KMS-11 (cell line): Measurements from ENCODE around the gene TMEM156.

Experiments used
- H2AFZ ChIP-seq: fragments of 200-600 bp; sonication (generic); 2 replicates; pipeline ENCODE4 v1.6.1; 2016; ENCODE audit warnings: antibody characterized with exemption, mixed run types, low read depth
- H3K27ac ChIP-seq: fragments of 200-600 bp; sonication (generic); 2 replicates; pipeline ENCODE4 v1.6.1; 2016; ENCODE audit warnings: mild to moderate bottlenecking, mixed run types
- H3K27me3 ChIP-seq: fragments of 200-600 bp; sonication (generic); 2 replicates; pipeline ENCODE4 v1.6.1; 2017; ENCODE audit warnings: mild to moderate bottlenecking, low read depth, mixed run types, moderate library complexity; ENCODE audit not compliant: insufficient read depth
- H3K36me3 ChIP-seq: fragments of 200-600 bp; sonication (generic); 2 replicates; pipeline ENCODE4 v1.6.1; 2017; ENCODE audit warnings: mild to moderate bottlenecking, mixed run types; ENCODE audit not compliant: insufficient read depth
- H3K4me1 ChIP-seq: fragments of 200-600 bp; sonication (generic); 2 replicates; pipeline ENCODE4 v1.6.1; 2016; ENCODE audit warnings: mild to moderate bottlenecking, low read depth, mixed run types; ENCODE audit not compliant: poor library complexity, severe bottlenecking
- H3K4me2 ChIP-seq: fragments of 200-600 bp; sonication (generic); 2 replicates; pipeline ENCODE4 v1.7.0; 2016; ENCODE audit warnings: mild to moderate bottlenecking, mixed run types
- H3K4me3 ChIP-seq: fragments of 200-600 bp; sonication (generic); IDR thresholded peaks from 2 replicates; pipeline ENCODE4 v1.6.1; 2017; ENCODE audit warnings: low read depth, low read length, mixed read lengths; ENCODE audit not compliant: insufficient read depth
- H3K79me2 ChIP-seq: fragments of 200-600 bp; sonication (generic); 2 replicates; pipeline ENCODE4 v1.6.1; 2016; ENCODE audit warnings: low read depth, mixed run types; ENCODE audit not compliant: insufficient read depth
- H3K9ac ChIP-seq: fragments of 200-600 bp; sonication (generic); 2 replicates; pipeline ENCODE4 v1.6.1; 2016; ENCODE audit warnings: mild to moderate bottlenecking, mixed run types
- H4K20me1 ChIP-seq: fragments of 200-600 bp; sonication (generic); 2 replicates; pipeline ENCODE4 v1.6.1; 2016; ENCODE audit warnings: mild to moderate bottlenecking, mixed run types; ENCODE audit not compliant: insufficient read depth
- TF ChIP-seq, protein P1 (sequence below): fragments of 200-600 bp; sonication (generic); conservative IDR thresholded peaks from 2 replicates; pipeline ENCODE4 v1.6.1; 2017; ENCODE audit warnings: low read depth, mild to moderate bottlenecking, antibody characterized with exemption, low read length, moderate library complexity, mixed read lengths

Gene TMEM156

DNA sequence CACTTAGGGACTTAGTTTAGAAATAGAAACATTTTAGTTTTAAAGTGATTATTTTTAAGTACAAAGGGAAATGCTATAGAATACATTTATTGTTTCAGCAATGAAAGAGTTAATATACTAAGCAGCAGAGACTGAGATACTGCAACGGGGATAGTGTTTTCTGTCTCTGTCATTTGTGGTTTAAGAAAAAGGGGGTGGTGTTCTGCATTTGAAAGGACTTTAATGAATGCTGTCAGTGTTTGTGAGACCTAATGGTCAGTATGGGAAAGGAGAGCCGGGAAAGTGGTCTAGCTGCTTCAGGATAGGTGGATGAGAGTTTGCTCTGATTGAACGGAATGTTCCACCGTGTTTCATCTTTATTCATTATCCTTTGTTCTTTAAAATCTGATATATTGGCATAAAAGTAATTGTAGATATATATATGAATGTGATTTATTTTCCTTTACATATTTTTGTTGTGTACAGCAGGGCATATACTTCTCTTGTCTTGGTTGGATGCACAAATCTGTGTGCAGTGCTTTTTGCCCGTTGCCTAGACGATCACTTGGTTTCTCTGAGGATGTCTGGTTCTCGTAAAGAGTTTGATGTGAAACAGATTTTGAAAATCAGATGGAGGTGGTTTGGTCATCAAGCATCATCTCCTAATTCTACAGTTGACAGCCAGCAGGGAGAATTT, 30.0 kb upstream of the TMEM156 start, which contains the start of gene KLHL5:
Gene KLHL5, plus strand, starts transcription at position 139 of the 676 bp plus-strand sequence. Its CDS starts 421 bp downstream, at position 560.
- no peaks in the 10 kb centered on the region for H3K79me2 ChIP-seq
- TF ChIP-seq, protein P1, sequence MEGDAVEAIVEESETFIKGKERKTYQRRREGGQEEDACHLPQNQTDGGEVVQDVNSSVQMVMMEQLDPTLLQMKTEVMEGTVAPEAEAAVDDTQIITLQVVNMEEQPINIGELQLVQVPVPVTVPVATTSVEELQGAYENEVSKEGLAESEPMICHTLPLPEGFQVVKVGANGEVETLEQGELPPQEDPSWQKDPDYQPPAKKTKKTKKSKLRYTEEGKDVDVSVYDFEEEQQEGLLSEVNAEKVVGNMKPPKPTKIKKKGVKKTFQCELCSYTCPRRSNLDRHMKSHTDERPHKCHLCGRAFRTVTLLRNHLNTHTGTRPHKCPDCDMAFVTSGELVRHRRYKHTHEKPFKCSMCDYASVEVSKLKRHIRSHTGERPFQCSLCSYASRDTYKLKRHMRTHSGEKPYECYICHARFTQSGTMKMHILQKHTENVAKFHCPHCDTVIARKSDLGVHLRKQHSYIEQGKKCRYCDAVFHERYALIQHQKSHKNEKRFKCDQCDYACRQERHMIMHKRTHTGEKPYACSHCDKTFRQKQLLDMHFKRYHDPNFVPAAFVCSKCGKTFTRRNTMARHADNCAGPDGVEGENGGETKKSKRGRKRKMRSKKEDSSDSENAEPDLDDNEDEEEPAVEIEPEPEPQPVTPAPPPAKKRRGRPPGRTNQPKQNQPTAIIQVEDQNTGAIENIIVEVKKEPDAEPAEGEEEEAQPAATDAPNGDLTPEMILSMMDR: no peak
- no peak within 1 kb of the TSS for H3K4me2 ChIP-seq
- no peak within 1 kb of the TSS for H3K4me3 ChIP-seq
- no peaks in the 10 kb centered on the region for H3K27me3 ChIP-seq
- peaks cover 3% of the 10 kb centered on the region for H3K4me1 ChIP-seq
- H3K9ac ChIP-seq: no peak within 1 kb of the TSS
- H4K20me1 ChIP-seq: no peaks in the 10 kb centered on the region
- no peaks in the 10 kb centered on the region for H3K36me3 ChIP-seq
- no peak within 1 kb of the TSS for H2AFZ ChIP-seq
- H3K27ac ChIP-seq: no peak within 1 kb of the TSS

DNA sequence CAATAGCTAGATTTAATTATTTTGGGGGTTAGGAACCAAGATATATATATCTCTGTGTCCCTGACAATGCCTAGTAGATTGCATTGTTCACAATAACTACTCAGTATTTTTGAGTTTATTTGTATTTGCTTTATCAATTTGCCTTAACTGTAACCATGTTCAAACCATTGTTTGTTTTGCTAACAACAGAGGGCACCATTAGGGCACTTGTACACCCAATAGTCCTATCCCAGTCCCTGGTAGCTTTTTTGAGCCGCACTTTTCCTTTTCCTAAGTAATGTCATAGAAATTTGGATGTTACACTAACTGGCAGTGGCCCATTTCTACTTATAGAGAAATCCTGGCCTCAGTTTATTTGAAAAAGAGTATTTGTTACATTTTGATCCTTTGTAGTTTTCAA, 29.2 kb upstream of the TMEM156 start:
- TF ChIP-seq, protein P1: no peak
- Histone ChIP-seq H3K4me3 (no peak overlapping the region), H4K20me1 (no peaks in the 10 kb centered on the region)

DNA sequence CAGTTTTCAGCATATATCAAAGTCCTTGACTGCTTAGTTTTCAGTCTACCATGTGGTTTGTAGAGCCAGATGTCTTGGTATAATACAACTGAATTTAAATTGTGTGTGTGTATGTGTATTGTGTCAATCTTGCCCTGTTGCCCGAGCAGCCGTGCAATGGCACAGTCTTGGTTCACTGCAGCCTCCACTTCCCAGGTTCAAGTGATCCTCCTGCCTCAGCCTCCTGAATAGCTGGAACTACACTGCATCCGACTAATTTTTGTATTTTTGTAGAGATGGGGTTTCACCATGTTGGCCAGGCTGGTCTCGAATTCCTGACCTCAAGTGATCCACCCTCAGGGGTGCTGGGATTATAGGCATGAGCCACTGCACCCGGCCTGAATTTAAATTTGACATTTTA, 23.8 kb upstream of the TMEM156 start:
- Histone ChIP-seq H3K27me3 (no peaks in the 10 kb centered on the region), H3K27ac (no peak overlapping the region), H2AFZ (no peak overlapping the region), H3K79me2 (no peaks in the 10 kb centered on the region), H4K20me1 (no peaks in the 10 kb centered on the region), H3K4me1 (no peaks in the 10 kb centered on the region), H3K4me2 (no peak overlapping the region), H3K36me3 (no peaks in the 10 kb centered on the region), H3K9ac (no peak overlapping the region), H3K4me3 (no peak overlapping the region)
- TF ChIP-seq, protein P1: no peak

More for the DNA sequence above, 29.2 kb upstream of the TMEM156 start:
- H3K36me3 ChIP-seq: no peaks in the 10 kb centered on the region
- H3K27me3 ChIP-seq: no peaks in the 10 kb centered on the region
- H3K9ac ChIP-seq: no peak overlapping the region
- H3K4me2 ChIP-seq: no peak overlapping the region
- peaks cover 3% of the 10 kb centered on the region for H3K4me1 ChIP-seq
- no peaks in the 10 kb centered on the region for H3K79me2 ChIP-seq
- H2AFZ ChIP-seq: no peak overlapping the region
- H3K27ac ChIP-seq: no peak overlapping the region

DNA sequence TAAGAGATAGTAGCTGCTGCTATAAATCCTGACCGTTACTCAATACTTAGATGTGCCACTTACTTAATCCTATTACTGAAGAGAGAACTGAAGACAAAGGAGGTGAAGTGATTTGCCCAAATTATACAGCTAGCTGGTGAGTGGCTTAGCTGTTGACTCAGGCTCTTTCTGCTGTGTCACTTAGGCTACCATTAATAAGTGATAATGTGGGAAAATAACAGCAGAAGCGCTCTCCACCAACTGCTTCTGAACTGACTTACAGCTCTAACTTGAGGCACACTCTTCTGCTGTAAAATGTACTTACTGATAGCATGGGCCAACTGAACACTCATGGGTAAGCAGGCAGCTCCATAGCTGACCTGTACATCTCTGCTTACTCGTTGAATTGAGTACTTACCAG, 22.3 kb upstream of the TMEM156 start:
- Histone ChIP-seq H3K4me3 (no peak overlapping the region), H3K27ac (no peak overlapping the region), H3K4me1 (no peaks in the 10 kb centered on the region), H4K20me1 (no peaks in the 10 kb centered on the region), H3K4me2 (no peak overlapping the region), H3K79me2 (no peaks in the 10 kb centered on the region), H3K36me3 (no peaks in the 10 kb centered on the region), H3K27me3 (no peaks in the 10 kb centered on the region), H3K9ac (no peak overlapping the region), H2AFZ (no peak overlapping the region)
- TF ChIP-seq, protein P1: no peak
